ENCODE measurements around the gene COL5A1.
"Not testable (repeated sequence)": the region's sequence is repeated elsewhere in the genome, so short reads cannot be mapped to it uniquely, and the experiment has no call there.

COL5A1 gene

DNA sequence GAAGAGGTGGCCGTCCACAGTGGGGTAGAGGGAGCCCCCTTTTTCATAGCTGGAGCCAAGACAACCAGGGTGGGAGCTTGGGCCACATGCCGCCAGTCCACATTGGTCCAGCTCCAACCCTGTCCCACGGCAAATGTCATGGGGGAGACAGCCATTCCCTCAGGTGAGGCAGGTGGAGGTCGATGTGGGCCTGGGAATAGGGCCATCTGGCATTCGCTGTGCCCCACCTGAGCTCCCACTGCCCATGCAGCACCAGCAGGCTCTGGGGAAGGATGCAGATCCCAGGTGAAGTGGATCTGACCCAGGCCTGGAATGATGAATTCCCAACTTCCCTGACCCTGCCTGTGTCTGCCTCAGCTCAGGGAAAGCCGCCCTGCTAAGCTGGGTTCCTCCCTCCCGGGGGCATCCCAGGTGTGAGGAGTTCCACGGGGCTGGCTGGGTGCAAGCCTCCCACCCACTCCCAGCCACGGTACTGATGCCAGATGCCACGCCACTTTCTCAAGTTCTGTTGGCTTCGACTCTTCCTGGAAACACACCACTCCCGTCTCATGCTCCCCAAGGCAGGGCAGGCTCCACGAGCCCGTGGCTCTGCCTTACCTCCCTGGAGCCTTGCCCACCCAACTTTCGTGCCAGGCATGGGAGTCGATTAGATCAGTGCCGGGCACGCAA, 213.8 kb downstream of the COL5A1 start:
- no peak for DNase-seq (ENCODE audit: low read depth in 2 of 2)

DNA sequence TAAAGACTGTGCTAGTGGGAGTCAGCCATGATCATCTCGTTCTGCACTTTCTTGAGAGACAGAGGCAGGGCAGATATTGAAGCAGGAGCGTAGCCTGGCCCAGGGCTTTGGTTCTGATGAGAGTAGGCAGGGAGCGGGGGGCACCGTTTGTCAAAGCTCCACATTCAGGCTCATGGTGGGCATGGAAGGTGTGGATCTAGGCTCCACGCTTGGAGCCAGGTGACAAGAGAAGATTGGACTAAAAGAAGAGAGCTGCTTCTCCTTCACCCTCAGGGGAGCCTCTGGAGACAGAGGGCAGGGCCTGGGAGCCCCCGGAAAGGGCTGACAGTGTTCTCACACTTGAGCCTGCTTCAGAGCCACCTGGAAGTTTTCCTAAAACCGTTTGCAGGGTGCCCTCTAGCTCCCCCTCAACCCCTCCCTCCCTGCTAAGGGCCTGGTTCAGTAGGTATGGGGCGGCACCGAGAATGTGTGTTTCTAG, 214.3 kb downstream of the COL5A1 start:
- no peak for DNase-seq (ENCODE audit: low read depth in 2 of 2)

DNA sequence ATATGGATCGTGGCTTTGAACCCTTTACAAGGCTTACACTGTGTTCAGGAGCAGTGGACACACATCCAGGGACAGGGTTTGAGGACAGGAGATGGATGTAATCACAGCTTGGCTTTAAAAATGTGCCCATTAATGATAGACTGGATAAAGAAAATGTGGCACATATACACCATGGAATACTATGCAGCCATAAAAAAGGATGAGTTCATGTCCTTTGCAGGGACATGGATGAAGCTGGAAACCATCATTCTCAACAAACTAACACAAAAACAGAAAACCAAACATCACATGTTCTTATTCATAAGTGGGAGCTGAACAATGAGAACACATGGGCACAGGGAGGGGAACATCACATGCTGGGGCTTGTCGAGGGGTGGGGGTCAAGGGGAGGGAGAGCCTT, 215.8 kb downstream of the COL5A1 start:
- not testable (repeated sequence) for DNase-seq (ENCODE audit: low read depth in 2 of 2)

DNA sequence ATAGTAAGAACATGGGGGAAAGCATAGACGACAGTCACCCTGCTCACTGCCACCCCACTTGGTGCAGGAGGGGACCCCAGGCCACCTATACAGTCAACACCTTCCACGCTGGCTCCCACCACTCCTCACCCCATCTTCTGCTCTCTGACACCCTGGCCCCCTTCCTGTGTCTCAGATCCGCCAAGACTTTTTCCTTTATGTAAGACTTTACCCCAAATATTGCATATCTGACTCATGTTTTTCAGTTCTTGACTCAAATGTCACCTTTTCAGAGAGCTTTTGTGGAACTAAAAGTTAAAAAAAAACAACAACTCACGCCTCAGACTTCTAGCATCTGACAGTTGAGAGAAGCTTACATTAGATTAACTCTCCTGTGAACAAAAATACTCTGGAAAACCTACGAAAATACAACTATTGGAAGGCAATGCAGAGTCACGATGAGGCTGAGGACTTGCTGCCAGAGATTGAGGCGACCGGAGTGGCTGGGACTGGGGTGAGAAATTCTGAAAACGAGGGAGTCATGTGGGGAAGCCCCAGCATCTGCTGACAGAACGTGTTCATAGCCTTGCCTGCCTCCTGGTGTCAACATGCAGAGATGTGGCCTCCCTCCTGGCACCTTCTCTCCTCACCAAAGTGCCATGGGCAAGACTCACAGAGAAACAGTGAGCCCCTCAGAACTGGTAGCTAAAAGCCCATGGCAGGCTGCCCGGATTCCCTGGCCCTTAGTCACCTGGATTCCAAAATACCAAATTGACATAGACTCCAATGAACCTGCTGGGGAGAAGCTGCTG, 216.6 kb downstream of the COL5A1 start:
- peak; percentile 18 to 36 for DNase-seq (ENCODE audit: low read depth in 2 of 2)

DNA sequence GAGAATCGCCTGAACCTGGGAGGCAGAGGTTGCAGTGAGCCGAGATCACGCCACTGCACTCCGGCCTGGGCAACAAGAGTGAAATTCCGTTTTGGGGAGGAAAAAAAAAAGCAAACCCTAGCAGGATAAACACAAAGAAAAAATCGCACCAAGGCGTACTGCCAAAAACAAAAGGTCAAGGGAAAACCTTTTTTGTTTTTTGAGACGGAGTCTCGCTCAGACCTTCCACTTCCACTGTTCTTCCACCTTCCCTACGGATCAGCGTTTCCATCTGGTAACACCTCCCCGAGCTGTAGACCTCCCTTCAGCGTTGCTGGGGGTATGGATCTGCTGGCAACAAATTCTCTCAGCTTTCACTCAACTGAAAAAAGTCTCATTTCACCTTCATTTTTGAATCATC, 218.9 kb downstream of the COL5A1 start:
- DNase-seq (ENCODE audit: low read depth in 2 of 2): no peak

DNA sequence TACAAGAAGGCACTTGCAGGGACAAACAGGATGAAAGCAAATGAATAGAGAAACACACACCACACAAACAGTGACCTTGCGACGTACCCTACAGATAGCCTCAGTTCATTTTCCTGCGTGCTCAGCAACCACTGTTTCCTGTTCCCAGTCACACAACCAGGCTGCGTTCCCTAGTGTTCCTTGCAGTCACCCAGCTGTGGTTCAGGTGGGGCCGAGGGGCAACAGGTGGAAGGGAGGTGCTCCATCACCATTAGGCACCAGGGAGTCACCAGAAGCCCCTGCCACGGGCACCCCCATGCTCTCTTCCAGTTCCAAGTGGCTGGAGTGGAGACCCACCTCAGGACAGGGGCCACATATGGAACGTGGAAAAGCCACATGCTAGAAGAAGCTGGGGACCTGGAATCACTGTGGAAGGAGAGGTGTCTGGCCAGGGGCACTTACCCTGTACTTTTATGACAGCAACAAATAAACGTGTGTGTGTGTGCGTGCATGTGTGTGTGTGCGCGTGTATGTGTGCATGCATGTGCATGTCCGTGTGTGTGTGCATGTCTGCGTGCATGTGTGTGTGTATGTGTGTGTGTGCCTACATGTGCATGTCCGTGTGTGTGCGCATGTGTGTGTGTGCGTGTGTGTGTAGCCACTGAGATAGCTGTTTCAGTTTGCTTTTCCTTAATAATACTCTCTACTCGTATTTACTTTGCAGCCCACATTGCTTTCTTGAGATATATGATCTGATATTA, 220.2 kb downstream of the COL5A1 start:
- DNase-seq (ENCODE audit: low read depth in 2 of 2): no peak

DNA sequence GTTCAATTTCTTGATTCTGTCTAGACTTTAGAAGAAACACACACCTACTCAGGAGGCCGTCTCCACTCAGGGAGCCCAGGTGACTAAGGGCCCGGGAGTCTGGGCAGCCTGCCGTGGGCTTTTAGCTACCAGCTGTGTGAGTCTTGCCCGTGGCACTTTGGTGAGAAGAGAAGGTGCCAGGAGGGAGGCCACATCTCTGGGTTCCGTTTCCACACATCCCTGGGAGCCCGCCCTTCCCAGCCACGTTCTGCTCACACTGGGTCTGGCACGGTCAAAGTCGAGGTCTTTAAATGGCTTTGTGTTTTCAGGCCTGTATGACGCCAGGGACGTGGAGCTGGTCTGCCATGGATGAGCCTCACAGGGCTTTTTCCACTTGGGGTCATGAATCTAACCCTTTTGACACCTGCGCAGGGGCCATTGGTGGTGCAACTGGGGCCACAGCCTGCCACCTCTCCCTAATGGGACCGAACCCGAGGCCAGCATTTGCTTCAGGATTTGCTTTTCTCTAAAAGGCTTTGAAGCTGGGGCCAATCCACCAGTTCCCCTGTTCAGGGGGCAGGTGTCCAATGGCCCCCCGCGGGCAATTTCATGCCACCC, 221.8 kb downstream of the COL5A1 start:
- DNase-seq (ENCODE audit: low read depth in 2 of 2): no peak

DNA sequence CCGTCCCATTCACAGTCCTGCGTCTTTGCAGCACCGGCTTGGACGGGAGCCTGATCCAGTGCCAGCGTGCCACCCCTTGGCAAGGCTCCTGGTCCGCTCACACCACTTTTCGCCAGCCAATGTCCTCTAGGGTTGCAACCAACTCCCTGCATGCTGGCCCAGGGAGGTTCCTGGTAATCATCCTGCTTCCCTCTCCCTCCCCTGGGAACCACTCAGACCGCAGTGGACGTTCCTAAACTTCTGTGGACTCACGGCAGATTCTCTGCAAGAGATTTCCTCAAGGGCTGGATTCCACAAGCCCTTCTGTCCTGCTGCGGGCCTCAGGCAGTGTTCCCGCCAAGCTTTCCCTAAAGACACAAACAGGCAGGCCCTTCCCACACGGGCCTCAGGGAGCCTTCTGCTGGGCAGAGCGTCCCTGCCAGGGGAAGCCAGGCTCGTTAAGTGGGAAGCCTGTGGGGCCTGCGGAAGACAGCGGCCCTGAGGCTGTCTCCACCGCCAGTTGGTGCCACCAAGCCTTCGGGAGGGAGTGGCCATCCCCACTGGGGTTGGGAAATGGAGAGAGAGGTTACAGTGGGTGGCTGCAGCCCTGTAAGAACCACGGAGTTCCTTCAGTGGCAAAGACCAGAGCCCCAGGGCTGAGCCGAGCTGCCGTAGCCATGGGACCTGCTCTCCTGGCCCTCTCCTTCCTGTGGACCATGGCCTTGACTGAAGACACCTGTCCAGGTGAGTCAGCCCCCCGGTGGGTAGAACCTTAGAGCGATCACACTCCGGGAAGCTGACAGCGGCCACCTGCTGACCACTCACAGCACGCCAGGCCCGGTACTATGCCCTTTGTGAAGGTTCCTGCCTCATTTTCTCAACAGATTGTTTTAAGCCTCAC, 222.6 kb downstream of the COL5A1 start:
- no peak for DNase-seq (ENCODE audit: low read depth in 2 of 2)

DNA sequence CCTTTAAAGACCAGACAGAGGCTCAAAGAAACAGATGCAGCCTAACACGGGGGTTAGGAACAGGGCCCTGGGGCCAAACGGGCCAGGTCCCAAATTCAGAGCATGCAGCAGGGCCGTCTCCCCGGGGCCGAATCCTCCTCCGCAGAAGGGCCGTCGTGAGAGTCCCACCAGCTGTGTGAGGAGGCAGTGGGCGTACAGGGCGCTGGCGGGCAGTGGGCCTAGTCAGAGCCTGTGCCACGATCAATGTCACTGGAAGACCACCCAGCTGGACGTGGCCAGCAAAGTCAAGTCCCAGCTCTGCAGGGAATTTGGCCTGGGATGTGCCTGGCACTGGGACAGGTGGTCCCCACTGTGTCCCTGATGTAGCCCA, 223.2 kb downstream of the COL5A1 start:
- DNase-seq (ENCODE audit: low read depth in 2 of 2): no peak

DNA sequence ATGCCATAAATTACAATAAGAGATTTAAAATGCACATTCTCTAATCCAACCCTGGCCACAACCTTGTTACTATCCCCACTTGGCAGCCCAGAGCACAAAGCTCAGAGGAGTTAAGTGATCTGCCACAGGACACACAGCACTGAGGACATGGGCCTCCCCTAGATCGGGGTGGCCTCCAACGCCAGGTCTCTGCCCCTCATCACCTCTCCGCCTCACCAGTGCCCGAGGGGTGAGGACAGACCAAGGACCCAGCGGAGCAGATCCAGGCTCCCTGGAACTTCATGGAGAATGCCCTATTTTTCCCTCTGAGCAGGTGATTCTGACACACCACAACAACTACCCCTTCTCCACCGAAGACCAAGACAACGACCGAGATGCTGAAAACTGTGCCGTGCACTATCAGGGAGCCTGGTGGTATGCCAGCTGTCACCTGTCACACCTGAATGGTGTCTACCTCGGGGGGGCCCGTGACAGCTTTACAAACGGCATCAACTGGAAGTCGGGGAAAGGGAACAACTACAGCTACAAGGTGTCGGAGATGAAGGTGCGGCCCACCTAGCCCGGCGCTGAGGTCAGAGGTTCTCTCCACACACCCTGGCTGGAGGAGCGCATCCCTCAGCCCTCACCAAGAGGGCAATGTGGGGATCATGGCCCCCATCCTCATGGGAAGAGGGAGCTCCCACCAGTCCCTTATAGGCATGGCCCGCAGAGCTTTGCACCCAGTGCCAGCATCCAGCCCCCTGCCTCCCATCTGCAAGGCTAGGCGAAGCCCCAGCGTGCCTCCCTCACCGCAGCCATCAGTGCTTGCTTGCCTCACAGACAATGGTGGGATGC, 226.5 kb downstream of the COL5A1 start:
- no peak for DNase-seq (ENCODE audit: low read depth in 2 of 2)

DNA sequence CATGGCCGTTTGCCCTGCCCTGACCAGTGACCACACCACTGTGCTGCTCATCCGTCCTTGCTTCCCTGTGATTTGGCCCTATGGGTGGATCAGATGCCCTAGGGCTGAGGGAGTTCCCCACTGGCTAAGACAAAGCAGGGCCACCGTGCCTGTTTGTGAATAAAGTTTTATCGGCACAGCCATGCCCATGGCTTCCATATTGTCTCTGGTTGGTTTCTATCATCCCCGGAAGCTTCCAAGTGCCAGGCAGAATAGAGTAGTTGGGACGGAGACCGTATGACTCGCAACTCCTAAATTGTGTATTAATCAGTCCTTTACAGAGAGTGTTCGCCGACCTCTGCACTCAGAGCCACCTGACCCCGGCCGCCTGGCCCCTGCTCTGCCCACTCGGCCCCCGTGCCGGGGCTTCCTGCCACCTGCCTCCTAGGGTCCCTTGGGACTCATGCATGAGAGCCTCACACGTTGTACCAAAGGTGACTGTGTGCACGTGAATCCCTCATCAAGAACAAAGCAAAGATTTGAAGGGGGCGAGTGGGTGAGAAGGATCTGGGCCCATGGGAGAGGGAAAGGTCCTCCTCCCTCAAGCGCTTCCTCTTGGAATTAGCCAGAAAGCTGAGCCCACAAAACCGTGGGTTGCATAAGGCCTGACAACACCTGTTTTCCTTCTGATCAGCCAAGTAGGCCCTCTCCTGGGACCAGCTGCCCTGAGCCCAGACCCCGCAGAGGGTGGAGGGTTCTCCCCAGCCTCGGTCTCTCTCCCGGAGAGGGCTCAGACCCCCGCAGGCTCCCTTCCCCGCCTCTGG, 227.3 kb downstream of the COL5A1 start:
- DNase-seq (ENCODE audit: low read depth in 2 of 2): no peak

DNA sequence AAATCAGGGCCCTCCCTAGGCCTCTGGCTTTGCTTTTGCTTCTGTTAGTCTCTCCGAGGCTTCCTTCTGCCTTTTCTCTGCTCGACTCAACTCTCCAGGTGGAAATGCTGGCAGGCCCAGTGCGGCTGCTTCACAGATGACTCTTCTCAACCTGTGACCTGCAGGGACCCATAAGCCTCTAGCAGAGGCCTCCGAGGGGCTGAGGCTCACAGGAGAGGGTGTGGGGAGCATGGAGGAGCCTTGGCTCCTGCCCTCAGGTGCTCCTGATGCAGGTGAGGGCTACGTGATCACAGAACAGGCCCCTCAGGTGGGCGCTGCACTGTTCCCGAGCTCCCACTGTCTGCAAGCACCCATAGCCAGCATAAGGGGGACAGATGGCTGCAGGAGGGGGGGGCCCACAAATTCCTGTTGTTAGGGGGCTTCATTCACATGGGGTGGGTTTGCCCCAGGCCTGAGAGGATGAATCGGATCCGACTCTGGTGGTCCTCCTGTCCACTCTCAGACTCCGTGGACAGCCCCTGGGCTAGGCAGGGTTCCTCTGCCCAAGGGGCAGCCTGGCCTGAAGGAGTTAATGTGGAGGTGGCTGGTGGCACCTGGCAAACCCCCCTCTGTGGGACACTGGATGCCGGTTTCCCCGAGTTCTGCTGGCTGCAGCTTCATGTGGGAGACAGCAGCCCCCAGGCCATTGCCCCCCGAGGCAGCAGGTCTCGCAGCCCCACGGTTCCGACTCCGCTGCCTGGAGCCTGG, 228.1 kb downstream of the COL5A1 start:
- DNase-seq (ENCODE audit: low read depth in 2 of 2): no peak

DNA sequence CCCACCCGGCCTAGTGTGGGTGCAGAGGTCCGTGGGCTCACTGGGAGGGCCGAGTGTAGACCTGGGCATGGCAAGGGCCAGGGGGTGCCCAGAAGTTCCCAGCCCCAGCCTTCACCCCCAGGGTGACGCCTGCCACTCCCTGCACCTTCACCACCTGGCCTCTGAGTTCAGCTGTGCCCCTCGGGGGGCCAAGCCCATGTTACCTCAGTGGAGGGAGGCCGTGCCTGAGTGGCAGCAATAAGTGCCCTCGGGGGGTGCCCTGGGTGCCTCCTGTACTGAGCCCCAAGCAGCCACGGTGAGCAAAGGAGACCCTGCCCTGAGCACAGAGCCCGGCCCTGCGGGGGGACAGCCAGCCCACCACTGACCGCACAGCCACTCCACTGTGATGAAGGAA, 228.7 kb downstream of the COL5A1 start:
- no peak for DNase-seq (ENCODE audit: low read depth in 2 of 2)

DNA sequence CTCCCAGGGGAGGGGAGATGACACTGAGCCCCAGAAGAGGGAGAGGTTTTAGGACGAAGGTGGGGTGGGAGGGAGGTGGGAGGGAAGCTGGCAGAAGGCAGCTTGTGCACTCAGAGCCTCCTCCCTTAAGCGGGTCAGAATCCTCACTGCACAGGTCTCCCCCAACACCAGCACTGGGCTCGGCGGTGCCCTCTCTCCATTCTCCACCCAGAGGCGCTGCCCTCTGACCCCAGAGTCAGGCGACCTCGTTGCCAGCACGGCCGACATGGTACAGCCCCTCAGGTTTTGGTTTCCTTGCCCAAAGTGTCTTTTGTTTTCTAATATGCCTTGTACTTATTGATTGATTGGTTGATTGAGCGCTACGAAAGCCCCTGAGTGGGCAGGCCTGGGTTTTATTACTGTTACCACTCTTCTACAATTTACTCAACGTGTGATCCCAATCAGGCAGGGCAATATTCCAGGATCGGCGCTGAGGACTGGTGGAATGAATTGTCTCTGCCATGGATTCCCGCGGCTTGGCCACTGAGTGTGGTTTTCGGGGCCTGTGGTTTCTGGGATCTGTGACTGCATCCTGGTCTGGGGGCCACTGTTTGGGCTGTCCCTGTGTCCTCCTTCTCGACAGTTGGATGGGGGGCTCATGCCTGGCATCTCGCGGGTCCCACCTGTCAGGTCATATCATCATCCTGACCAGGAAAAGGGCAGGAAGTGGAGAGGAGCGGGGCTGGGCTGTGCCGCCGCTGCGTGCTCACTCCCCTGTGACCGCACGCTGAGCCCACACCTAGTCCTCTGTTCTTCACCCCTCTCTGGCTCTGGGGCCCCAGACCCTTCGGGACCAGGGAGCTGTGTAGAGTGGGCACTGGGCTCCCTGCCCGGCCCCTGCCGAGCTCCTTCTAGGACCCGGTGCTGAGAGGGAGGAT, 229.4 kb downstream of the COL5A1 start:
- no peak for DNase-seq (ENCODE audit: low read depth in 2 of 2)

DNA sequence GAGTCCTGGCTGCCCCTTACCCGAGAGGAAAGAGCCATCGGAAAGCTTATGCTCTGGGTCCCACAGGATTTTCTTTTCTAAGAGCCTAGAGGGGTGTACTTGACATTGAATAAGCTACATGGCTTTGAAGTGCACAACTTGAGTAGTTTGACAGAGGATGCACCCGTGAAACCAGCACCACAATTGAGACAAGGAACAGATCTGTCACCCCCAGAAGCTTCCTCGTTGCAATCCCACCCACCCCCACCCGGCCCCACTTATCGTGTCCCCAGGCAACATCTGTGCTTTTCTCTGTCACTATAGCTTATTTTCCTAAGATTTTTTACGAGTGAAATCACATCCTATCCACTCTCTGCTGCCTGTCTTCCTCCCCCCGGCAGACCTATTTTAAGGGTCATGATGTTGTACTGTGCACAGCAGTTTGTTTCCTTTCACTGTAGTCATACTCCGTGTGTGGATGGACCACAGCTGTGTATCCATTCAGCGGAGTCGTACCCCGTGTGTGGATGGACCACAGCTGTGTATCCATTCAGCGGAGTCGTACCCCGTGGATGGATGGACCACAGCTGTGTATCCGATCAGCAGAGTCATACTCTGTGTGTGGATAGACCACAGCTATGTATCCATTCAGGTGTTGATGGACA, 230.2 kb downstream of the COL5A1 start:
- DNase-seq (ENCODE audit: low read depth in 2 of 2): no peak

DNA sequence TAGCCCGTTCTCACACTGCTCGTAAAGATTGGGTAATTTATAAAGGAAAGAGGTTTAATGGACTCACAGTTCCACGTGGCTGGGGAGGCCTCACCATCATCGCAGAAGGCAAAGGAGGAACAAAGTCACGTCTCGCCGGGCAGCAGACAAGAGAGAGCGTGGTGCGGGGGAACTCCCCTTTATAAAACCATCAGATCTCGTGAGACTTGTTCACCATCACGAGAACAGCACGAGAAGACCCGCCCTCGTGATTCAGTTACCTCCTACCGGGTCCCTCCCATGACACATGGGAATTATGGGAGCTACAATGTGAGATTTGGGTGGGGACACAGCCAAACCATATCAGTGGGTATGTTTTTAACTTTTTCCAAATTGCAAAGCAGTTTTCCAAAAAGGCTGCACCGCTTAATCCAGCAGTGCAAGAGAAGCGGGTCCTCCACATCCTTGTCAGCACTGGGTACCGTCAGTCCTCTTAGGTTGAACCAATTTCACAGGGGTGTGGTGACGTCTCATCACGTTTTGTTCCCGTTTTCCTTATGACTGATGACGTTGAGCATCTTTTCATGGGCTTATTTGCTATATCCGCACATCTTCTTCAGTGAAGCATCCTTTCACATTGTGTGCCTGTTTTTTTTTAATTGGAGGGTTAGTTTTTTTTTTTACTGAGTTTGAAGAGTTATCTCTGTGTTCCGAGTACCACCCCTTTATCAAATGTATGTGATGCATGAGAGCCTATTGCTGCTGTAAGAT, 231.1 kb downstream of the COL5A1 start:
- DNase-seq (ENCODE audit: low read depth in 2 of 2): no peak

DNA sequence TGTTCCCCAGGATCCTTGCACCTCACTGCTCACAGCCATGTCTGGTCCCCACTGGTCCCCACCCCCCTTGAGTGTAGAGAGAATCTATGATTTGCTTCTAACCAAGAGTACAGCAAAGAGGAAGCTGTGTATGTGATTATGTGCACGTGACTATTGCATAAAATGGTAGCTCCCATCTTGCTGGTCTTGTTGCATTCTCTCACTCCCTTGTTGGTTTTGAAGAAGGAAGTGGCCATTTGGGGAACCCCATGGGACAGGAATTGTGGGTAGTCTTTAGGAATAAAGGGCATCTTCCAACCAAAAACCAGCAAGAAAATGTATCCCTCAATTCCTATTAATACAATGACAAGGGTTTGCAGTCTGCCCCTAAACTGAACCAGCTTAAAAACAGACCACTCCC, 233.8 kb downstream of the COL5A1 start:
- DNase-seq (ENCODE audit: low read depth in 2 of 2): no peak
